Stimulated activated CD8-positive, alpha-beta memory T cell treated with anti-CD3 and anti-CD28 coated beads, Interleukin-12 subunit alpha, Interleukin-12 subunit beta, amount 100 ng/mL, for 1 hour (primary cell): ENCODE measurements around the gene CENPF.
A peak's percentile ranks its signal among the peaks of the same experiment; 100 is the strongest.
"Not testable (repeated sequence)": the region's sequence is repeated elsewhere in the genome, so short reads cannot be mapped to it uniquely, and the experiment has no call there.

Source experiments
- DNase-seq: peaks from one replicate; pipeline ENCODE4 v3.0.0-alpha.2; 2020; ENCODE audit warnings: low read depth

CENPF gene

DNA sequence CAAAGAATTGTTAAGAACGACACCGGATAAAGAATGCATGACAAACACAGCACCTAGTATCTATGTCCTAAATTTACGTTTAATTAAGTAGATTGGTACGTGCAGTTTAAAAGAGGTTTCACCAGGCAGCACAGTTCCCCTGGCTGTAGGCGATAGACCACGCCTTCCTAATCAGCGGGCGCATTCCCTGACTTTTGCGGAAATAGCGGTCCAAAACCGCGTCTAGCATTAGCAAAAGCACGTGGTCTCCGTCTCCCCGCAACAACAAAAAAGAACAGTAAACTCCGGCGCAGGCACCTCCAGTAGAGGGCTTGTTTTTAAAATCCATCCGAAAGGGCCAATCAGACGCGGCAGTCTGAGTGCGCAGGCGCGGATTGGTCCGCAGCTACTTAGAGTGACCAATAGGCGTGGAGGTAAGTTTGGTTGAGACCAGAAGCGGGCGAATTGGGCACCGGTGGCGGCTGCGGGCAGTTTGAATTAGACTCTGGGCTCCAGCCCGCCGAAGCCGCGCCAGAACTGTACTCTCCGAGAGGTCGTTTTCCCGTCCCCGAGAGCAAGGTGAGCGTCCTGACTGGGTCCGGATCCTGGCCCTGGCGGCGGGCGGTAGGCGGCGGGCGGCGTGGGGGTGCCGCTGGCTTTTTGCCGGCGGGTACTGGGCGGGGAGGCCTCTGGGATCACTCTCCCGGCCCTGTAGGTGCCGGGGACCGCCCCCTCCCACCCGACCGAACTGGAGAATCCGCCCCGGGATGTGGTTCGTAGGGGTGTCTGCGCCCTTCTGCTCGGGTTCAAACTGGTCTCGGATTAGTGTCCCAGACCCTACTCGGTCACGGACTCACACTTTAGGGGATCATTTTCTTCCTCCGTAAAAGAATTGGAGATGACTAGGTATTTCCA is at the start of gene CENPF:
TSS of gene CENPF (plus strand) at position 432 of the 894 bp plus-strand sequence. CDS start 10,560 bp downstream, outside the sequence.
- DNase-seq: peak; percentile 84

DNA sequence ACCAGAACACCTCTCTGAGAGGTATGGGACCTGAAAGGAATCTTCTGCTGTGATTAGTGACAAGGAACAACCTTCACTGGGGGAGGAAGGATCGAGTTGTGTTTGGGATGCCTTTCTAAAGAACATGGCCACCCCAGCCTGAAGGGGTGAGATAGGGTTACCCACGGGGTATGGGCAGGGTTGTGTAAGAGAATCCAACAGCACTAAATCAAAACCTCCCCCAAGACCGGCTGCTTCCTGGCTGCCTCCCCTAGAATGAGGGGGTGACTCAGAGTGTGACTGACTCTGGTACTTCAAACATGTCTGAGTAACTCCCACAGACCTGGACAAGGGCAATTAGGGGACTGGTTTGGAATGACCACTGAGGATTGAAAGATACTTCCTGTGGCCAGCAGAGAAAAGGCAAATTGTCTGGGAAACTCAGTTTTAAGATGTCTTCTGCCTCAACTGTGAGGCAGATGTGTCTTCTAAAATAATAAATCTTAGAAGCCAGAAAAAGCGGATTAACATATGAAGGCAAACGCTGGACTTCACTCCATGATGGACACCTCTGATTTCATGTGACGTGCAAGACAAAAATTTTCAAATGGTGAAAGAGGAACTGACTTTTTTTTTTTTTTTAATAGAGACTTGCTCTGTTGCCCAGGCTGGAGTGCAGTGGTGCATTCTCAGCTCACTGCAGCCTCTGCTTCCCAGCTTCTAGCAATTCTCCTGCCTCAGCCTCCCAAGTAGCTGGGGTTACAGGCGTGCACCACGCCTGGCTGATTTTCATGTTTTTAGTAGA is 44.9 kb upstream of the CENPF start:
- DNase-seq: no peak

- DNase-seq: no peak
Measured at GRCh38 chr1:214563881-214564280, 39.1 kb upstream of the CENPF start.

- DNase-seq: no peak
Measured at GRCh38 chr1:214565310-214565709, 37.7 kb upstream of the CENPF start.

- DNase-seq: no peak
Measured at GRCh38 chr1:214566158-214567104, 36.6 kb upstream of the CENPF start.

GRCh38 chr1:214567481-214567980 is 35.5 kb upstream of the CENPF start:
- DNase-seq: no peak

GRCh38 chr1:214568328-214568727 is 34.7 kb upstream of the CENPF start:
- no peak for DNase-seq

GRCh38 chr1:214569357-214570004 is 33.5 kb upstream of the CENPF start:
- no peak for DNase-seq

GRCh38 chr1:214570442-214570841 is 32.6 kb upstream of the CENPF start:
- no peak for DNase-seq

- DNase-seq: no peak
Measured at GRCh38 chr1:214571281-214571680, 31.7 kb upstream of the CENPF start.

DNA sequence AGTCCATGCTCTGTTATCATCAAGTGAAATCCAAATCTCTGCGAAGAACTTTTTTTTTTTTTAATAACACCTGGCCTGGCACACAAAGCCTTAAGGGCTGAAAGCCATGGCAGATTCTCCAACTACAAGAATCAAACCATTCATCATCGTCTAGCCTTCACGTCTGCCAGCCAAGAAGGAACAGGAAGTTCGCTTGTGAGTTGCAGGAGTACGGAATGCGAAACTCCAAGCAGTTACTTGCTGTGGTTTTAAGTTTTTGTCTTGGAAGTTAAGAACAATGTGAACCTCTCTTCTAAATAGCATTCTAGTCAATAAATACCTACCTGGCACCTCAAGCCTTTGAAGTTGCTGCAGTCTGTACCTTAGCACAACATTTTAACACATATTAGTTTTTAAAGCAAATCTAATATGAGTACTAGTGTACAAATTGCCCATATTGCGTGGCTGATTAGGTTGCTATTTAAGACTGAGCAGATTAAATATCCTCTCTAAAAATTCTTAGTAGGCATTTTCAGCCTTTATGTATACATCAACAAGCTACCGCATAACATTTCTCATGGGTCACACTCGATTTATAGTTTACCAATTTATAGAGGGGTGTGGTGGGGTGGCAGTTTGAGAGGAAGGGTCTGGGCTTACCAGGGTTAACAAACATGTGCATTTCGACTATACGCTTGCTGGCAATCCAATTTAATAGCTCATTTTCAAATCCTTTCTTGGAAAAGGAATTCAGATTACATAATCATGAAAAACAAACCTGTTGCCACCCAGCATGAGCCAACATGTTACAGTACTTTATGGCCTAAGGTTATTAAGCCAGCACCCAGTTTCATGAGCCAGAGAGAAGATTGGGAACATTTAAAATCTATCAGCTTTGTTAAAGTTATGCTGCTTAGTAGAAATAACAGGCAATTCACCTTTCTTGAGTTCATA is 29.3 kb upstream of the CENPF start:
- DNase-seq: no peak

DNA sequence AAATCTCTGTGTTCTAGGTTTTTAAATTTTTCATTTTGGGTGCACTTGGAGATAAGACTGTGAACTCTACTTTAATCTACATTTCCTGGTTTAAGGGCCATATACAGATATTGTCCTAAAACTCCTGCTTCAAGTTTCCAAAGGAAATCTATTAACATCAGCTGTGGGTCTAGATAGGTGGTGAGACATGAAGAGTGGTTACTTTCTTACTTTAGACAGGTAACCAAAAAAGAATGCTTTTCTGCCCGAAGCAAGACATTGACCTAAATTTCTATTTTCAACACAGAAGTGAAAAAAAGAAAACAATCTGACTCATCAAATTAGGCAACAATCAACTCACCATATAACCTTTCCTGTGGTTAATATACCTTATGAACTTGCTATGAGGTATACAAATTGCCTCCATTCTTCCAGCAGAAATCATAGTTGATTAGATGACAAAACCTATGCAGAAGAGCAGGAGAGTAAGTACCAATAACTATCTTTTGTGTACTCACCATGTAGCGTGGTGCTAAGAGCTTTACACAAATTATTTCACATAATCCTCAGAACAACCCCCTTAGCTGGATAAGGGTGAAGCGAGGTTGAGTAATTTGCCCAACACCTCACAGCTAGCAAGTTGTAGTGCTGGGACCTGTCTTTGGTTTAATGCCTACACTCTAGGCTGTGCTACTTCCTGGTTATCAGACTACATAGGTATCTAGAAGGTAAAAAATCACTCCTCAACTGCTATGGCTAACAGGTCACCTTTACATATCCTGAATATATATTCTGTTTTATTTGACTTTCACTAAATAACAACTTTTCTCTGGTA is 28.2 kb upstream of the CENPF start:
- no peak for DNase-seq

GRCh38 chr1:214576120-214576519 is 26.9 kb upstream of the CENPF start:
- DNase-seq: not testable (repeated sequence)

GRCh38 chr1:214579183-214579582 is 23.8 kb upstream of the CENPF start:
- DNase-seq: no peak

DNA sequence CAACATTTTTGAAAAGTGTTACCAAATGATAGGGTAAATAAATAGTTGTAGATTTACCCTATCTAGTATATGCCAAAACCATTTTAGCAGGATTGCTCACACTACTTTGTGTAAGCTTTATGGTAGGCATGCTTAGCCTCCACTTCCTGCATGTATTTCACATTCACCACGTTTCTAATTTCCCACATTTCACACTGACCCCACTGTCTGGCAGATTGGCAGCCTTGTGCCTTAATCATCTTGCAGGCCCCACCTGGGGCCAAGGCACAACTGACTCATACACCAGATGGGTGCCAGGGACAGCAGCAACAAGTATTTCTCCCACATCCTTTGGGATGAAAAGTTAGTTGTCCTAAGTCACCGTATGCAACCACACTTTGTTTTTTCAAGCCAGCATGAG is 21.2 kb upstream of the CENPF start:
- DNase-seq: no peak

- no peak for DNase-seq
Measured at GRCh38 chr1:214582289-214582891, 20.6 kb upstream of the CENPF start.

DNA sequence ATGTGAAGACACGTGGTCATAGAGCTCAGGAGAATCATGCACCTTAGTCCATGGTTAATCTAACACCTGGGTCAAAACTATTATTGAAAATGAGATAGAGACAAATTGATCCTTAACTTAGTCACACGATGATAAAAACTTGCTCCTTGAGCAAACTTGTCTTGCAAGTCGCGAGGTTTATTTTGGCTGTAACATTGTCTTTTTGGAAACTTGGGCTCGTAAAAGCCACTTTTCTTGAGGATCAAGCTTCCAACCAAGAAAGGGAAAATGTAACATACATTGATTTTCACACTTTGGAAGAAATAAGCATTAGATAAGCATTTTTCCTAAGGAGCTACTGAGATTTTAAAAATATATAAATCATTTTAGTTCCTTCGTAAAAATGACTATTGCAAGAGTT is 19.9 kb upstream of the CENPF start:
- DNase-seq: no peak

- DNase-seq: no peak
Measured at GRCh38 chr1:214583824-214584554, 19.0 kb upstream of the CENPF start.
